GM19467 (cell line): ENCODE results near the gene PRAC1.

ENCODE experiments used
- ATAC-seq: cut with Tn5 transposase; IDR thresholded peaks from one replicate; pipeline ENCODE4 v1.9.1; 2021; ENCODE audit warnings: mild to moderate bottlenecking, moderate library complexity; ENCODE audit not compliant: unreplicated experiment

The PRAC1 gene

GRCh38 chr17:48747445-48748363, 25.4 kb upstream of the PRAC1 start:
- no peak for ATAC-seq

DNA sequence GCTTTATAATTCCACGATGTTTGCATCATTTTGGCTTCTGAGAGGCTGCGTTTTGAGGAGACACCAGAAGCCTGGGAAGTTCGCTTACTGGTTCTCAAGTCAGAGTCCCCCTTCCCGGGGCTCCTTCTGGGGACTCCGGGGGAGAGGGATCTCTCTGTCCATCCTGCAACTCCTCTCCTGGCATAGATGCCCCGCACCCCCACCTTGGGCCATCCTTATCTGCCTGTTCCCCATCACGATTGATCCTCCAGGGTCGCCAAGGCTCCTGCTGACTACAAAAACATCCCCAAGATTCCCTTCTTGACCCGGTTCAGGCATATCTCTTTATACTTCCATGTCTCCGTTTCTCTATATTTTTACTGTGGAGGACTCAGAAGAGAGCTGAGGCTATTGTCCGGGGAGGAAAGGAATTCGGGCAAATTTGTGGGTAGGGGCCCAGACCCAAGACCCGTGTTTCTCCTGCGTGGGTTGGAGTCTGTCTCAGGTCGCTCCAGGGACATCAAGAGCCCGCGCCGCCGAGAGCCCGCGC, 24.7 kb upstream of the PRAC1 start:
- no peak for ATAC-seq

DNA sequence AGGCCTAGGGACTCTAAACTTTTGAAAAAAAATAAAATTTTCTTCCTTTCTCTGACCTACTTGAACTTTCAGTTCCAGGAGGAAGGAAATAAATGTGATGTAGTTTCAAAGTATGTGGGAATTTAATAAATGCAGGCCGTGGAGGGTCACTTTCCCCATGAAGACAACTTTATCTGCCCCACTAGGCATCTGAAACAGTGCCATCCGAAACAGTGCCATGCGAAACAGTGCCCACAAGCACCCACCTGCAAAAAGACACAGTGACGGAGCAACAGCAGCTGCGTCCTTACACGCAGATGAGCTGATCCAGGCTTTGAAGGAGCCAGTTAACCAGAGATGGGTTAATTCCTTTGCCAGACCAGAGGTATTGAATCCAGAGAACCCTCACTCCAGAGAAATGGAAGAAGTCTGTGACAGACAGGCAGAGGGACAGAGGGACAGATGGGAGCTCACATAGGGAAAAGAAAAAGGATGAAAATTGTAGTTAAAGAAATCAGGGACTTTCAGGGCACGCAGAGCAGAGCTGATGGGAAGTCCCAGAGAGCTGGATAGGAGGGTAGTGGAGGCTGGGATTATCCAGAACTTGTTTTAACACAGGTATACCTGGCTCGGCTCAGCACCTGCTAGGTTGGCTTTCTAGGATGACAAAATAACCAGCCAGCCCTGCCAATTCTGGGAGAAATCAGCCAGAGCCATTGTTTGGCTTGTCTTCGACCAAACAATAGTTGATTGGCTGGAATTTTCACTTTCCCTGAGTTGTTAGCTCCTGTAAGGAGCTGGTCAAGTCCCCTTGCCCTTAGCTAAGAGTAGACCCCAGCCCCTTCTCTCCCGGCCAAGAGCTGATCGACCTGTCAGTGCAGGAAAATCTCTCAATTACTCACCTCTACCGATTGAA, 23.3 kb upstream of the PRAC1 start:
- no peak for ATAC-seq

- ATAC-seq, result no peak
These were observed 18.2 kb upstream of the PRAC1 start for GRCh38 chr17:48740537-48740936.

- no peak for ATAC-seq
These were observed 16.6 kb upstream of the PRAC1 start for GRCh38 chr17:48738803-48739526.

GRCh38 chr17:48738424-48738802, 16.1 kb upstream of the PRAC1 start:
- no peak for ATAC-seq

GRCh38 chr17:48737330-48738043, 15.2 kb upstream of the PRAC1 start:
- ATAC-seq, result no peak

GRCh38 chr17:48735062-48735351, 12.7 kb upstream of the PRAC1 start:
- ATAC-seq, result no peak

- ATAC-seq, result no peak
These were observed 12.2 kb upstream of the PRAC1 start for GRCh38 chr17:48734333-48735061.

DNA sequence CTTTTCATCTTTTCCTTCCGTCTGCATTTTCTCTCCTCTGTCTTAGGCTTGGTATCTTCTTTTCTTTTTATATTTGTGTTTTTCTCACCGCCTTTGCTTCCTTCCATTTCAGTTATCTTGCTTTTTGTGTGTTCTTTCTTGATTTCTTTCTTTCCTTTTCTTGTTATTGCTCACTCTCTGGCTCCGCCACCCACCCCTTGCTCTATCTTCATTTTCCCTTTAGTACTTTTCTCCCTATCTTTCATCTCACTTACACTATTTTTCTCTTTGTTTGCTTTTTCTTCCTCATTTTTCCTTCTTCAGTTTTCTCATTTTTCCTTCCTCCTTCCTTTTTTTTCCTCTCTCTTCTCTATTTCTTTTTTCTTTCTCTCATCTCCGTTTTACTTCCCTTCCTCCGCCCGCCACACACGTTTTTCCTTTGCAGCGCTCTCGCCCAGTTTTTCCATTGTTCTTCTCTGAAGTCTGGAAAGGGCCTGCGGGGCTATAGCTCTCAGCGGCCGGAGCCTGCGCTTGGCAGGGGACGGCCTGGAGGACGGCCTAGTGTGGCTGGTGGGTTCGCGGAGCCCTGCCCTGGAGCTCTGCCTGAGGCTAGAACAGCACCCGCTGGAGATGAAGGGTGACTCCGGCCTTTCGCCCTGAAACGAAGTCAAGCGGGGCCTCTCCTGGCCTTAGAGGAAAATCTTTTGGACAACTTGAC, 11.5 kb upstream of the PRAC1 start:
- ATAC-seq, result no peak

GRCh38 chr17:48732688-48733629, 10.6 kb upstream of the PRAC1 start:
- ATAC-seq, result no peak

- ATAC-seq, result no peak
These were observed 9.0 kb upstream of the PRAC1 start for GRCh38 chr17:48731355-48731754.

DNA sequence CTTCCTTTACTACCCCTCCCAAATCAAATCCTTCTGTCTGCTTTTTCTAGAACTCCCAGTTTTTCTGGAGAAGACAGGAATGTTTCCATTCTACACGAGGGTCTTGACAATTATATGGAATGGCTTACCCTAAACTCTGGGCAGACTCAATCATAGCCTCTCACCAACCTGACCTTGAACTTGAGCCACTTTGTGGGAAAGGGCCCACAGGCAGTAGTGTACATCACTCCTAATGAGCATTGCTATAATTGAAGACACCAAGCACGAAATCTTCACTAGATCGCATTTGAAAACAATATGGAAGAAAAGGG, 7.9 kb upstream of the PRAC1 start:
- no peak for ATAC-seq

- no peak for ATAC-seq
These were observed 7.3 kb upstream of the PRAC1 start for GRCh38 chr17:48729335-48730239.

- ATAC-seq, result no peak
These were observed 6.2 kb upstream of the PRAC1 start, which contains the start of gene HOXB13 for GRCh38 chr17:48728232-48729231. TSS of gene HOXB13 (minus strand) at chr17:48728750. CDS start at chr17:48728593, 157 bp downstream.
